Stomach (tissue), 4 donors: ENCODE results near the gene RAC2.

ENCODE experiments used
- POLR2A ChIP-seq, 4 donors: fragments of 450-650 bp; IDR thresholded peaks; one replicate each; pipeline ENCODE4 v1.6.1; 2016; ENCODE audit warnings: antibody characterized with exemption in 4 of 4, control low read depth in 2 of 4, mild to moderate bottlenecking in 1 of 4, moderate library complexity in 1 of 4
- TF ChIP-seq, protein P1 (sequence below), 7 experiments: fragments of 450-650 bp in 4 of 7; fragments of 200-600 bp in 3 of 7; sonication (generic) in 3 of 7; IDR thresholded peaks; one replicate each; pipeline ENCODE4 v1.5.1; 2016 to 2019; ENCODE audit warnings: antibody characterized with exemption in 7 of 7, control low read depth in 2 of 7, mild to moderate bottlenecking in 1 of 7

DNA sequence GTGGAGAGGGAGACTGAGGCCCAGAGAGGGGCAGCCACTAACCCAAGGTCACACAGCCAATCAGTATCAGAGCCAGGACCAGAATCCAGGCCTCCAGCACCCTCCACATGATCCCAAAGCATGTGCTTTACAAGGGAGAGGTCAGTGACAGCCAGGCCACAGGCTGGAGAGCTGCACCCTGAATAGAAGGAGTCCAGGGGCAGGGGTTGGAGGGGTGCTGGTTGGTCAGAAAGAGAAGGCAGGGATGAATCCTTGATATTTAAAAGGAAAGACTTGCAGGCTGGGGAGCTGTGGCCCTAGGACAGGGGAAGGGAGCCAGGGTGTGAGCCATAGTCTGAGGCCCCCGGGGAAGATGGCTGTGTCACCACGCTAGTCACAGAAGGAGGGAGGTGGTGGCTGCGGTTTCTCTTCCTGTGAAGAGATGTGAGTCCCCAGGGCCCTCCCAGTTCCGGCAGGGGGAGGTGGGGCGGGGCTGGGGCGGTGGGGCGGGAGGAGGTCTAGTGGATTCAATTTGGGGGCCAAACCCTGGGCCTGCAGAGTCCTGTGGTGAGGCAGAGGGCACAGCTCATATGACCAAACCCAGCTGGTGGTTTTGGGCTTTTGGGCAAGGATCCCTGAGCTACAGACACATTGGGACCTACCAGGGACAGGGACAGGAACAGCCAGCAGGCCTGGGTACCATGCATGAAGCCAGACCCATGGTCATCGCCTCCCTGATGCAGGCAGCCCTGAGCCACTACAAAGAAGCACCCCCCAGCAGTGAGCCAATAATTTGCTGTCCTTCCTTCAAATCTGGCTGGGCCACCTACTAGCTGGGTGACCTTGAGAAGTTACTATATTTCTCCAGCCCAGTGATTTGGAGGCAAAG lies 14.0 kb downstream of the RAC2 start:
- TF ChIP-seq, protein P1, sequence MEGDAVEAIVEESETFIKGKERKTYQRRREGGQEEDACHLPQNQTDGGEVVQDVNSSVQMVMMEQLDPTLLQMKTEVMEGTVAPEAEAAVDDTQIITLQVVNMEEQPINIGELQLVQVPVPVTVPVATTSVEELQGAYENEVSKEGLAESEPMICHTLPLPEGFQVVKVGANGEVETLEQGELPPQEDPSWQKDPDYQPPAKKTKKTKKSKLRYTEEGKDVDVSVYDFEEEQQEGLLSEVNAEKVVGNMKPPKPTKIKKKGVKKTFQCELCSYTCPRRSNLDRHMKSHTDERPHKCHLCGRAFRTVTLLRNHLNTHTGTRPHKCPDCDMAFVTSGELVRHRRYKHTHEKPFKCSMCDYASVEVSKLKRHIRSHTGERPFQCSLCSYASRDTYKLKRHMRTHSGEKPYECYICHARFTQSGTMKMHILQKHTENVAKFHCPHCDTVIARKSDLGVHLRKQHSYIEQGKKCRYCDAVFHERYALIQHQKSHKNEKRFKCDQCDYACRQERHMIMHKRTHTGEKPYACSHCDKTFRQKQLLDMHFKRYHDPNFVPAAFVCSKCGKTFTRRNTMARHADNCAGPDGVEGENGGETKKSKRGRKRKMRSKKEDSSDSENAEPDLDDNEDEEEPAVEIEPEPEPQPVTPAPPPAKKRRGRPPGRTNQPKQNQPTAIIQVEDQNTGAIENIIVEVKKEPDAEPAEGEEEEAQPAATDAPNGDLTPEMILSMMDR (IDR thresholded peaks at IDR 0.05) = no peak
- no peak for TF ChIP-seq POLR2A (IDR thresholded peaks at IDR 0.05)
